ENCODE data around the gene IFRD2.
A peak's percentile ranks its signal among the peaks of the same experiment; 100 is the strongest.
"Not testable (repeated sequence)": the region's sequence is repeated elsewhere in the genome, so short reads cannot be mapped to it uniquely, and the experiment has no call there.

Gene IFRD2

DNA sequence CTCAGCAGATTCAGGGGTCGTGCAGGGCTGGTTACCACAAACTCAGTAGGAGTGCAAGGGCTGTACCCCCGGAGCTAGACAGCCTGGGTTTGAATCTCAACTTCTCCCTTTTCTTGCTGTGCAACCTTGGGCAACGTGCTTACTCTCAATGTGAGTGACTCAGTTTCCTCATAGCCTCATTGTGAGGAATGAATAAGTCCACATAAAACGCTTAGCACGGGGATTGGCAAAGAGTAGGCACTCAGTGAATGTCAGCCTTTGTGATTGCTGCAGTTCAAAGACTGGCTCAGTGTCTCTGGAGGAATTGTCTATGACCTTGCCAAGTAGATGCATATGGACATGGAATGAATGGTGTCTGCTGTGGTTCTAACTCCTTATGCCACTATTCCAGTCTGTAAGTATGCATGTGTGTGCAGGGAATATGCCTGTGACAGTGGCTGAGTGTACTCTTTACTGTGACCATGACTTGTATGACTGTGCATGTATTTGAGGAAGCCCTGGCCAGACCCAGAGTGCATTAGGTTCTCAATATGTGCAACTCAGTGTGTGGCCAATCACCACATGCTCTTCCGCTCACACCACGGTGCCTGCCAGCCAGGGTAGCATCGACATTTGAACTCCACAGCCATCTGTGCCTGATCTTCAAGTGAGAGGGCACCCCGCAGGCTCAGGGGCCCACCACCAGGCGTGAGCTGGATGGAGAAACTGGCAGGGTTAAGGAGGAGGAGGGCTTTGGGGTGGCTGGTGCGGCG lies 7.9 kb upstream of the IFRD2 start:
- no peak for DNase-seq

DNA sequence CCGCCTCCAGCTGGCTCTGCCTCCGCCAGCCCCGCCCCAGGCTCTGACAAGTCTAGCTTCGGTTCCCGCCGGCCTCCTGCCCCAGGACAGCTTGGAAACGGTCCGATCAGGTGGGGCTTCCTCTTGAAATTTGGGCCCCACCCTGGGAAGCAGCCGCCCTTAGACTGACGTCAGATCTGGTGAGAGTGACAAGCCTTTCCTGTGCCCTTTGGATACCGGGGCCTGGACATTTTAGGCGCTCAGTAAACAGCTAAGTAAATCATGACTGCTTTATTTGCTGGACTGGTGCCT lies 7.4 kb upstream of the IFRD2 start:
- no peak for DNase-seq

DNA sequence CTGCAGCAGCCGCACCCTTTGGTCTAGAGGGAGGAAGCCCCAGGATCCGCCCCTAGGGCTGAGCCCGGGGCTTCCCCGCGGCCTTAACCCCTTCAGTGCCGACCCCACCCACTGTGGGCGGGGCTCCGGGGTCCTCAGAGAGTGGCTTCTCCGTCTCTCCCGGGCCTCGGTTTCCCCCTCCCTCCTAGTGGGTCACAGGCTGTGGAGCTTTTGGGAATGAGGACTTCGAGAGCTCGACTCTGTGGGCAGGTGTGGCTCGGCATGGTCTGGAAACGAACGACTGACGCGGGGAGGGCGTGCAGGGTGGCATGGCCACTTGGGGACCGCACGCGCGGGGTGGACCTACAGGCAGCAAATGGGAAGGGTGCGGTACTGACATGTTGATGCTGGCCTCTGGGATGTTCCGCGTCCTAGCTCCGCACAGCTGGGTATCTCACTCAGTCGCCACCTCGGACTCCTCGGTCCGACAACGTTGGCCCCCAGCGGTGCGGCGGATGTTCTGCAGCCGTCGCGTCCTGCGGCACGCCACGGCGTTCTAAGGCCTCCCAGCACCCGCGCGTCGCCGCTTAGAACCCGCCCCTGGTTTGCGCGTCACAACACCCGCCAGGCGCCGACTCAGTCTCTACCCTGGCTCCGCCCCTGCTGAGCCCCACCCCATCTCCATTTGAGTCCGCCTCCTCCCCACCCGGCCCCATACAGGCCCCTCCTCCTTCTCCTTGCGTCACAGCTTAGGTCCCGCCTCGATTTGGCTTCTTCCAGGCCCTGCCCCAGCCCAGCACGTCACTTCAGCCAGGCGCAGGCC lies 6.8 kb upstream of the IFRD2 start, which contains the start of the genes HYAL3 and NAA80:
Gene HYAL3, minus strand, starts transcription at position 570 of the 802 bp plus-strand sequence. CDS start 3,803 bp downstream, outside the sequence.
Gene NAA80, minus strand, starts transcription at position 570 of the 802 bp plus-strand sequence. CDS start 1,942 bp downstream, outside the sequence.
- peak; percentile 92 for DNase-seq

DNA sequence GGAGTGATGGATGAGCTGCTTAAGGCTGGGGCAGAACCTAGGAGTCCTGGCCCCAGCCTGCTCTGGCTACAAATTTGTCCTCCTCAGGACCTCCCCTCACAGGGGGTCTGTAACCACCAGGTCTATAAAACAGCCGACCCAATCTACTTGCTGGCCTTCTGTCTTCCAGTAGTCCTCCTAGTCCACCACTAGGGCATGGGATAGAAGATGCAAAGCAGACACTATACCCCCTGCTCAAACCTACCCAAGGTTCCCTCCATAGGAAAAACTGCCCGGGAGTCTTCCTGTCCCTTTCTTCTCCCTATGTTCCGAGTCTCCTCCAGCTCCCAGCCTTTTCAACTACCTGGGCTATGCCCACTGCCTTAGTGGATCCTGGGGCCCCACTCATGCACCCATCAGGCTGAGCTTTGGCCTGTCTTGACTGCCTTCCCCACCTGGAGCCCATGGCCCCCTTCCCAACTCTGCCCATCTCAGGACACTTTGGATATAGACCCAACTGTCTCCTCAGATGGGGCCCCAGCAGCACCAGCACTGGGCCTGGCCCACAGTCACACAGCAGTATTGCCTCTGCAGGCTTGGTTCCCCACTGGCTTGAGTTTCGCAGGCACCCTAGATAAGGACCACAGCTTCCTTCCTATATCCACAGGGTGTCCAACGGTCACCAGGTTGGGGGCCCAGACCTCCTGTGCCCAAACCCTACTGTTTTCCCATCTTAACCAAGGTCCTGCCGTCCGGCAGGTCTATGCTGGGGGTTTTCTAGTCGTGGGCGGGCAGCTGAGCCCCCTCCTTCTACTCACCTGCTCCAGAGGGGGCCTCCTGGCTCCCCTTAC lies 5.9 kb upstream of the IFRD2 start:
- no peak for DNase-seq

DNA sequence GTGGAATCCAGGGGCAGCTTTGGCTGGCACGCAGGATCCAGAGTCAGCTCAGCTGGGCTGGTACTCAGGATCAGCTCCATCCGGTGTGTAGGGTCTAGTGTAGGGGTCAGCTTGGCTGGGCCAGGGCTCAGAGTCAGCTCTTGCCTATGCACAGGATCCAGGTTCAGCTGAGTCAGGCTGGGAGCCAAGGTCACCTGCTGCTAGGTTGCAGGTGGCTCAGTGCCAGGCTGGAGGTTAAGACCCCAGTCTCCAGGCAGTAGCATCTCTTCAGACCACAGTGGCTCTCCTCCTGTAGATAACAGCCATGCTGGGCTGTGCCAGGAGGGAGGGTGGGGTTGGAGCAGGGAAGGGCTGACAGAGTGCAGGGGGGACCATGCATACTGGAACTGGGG lies 5.2 kb upstream of the IFRD2 start:
- DNase-seq: no peak

DNA sequence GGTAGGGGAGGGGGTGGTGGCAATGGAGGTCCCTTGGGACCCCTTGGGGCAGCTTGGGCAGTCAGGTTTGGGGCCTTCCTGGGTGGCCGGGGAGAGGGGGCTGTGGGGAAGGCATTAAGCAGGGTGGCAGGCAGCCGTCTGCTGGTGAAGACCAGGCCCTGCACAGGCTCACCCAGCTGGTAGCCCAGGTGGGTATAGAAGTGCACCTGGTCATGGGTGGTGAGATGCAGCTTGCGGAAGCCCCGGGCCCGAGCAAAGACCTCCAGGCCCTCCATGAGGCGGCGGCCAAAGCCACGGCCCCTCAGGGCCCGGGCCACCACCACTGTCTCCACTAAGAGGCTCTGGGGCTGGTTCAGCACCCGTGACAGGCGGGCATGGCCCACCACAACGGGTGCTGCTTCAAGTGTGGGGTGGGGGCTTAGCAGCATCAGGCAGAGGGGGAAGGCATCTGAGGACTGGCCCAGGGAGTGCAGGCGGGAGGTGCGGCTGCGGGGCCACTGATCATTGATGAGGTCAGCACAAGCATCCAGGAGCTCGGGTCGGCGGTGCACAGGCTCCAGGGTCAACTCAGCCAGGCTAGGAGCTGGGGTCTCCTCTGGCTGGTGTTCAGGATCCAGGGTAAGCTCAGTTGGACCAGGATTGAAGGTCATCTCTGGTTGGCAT lies 4.6 kb upstream of the IFRD2 start:
- no peak for DNase-seq

DNA sequence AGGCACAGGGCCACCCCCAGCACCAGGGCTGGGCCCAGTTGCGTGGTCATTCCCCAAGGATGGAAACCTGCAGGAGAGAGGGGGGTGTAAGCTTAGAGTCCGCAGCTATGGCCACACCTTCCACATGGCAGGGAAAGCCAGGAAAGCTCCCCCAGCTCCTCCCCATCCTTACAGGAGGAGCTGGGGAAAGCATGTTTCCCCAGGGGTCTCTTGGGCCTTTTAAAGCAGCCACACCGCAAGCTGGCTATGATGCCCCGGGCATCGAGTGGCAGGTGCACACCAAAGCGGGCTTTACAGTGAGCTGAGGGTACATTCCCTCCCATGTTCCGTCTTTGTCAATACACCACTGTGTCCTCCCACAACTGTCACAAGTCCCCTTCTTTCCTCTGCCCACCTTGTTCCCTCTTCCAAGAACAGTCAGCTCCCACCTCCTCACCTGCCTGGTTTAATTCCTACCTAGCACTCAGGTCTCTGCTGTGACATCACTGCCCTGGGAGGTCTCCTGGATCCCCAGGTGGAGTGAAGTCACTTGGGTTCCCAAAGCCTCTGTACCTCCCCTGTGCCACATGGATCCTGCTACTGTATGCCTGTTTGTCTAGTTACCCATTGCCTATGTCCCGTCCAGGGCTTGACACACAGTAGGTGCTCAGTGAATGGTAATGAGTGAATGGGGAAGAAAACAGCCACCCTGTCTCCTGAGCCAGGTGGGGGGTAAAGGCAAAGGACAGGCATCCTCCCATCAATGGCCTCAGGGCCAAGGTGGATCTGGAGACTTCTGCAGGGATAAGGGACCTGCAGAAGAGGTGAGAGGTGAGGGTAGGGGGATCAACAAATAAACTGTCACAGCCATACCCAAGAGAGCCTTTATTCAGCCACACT lies 3.6 kb upstream of the IFRD2 start:
- DNase-seq: no peak

DNA sequence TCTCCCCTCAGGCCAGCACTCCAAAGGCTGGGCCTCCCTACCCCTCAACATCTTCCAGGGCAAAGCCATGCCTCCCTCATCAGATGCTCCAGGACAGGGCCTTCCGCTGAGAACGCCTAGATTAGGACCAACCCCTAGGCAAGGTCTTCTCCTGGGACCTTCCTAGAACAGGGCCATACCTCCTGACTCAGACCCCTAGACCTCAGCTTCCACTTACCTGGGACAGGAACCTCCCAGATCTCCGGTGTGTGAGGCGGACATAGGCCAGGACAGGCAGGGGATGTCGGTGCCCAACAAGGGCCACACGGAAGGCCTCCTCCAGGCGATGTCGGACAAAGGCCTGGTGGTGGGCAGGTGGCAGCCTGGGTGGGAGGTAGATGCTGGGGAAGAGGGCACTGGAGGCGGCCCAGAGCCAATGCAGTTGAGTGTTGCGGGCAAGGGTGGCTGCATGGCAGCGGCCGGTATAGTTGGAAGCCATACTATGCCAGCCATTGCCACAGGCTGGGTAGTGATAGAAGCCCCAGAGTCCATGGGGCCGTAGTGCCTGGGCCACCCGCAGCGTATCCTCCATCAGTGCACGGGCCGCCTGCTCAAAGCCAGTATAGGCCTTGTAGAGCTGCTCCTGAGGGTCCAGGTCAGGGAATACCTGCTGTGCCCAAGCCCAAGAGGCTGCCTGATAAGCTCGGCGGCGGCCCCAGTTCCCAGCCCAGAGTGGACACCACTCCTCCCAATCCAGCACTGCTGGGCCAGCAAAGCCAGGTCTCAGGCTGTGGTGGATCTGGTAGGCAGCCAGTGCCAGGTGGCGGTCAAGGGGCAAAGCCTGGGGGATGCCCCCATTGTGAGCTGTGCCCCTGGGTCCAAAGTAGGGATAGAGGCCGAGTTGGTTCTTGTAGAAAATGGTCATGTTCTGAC lies 2.5 kb upstream of the IFRD2 start:
- no peak for DNase-seq

DNA sequence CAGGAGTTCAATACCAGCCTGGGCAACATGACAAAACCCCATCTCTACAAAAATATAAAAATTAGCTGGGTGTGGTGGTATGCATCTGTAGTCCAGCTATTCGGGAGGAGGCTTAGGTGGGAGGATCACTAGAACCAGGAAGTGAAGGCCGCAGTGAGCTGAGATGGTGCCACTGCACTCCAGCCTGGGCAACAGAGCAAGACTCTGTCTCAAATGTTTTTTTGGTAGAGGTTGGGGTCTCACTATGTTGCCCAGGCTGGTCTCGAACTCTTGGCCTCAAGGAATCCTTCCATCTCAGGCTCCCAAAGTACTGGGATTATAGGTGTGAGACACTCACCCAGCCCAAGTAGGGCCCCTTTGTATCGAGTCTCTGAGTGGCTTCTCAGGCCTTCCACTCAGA lies 1.9 kb upstream of the IFRD2 start:
- DNase-seq: no peak

DNA sequence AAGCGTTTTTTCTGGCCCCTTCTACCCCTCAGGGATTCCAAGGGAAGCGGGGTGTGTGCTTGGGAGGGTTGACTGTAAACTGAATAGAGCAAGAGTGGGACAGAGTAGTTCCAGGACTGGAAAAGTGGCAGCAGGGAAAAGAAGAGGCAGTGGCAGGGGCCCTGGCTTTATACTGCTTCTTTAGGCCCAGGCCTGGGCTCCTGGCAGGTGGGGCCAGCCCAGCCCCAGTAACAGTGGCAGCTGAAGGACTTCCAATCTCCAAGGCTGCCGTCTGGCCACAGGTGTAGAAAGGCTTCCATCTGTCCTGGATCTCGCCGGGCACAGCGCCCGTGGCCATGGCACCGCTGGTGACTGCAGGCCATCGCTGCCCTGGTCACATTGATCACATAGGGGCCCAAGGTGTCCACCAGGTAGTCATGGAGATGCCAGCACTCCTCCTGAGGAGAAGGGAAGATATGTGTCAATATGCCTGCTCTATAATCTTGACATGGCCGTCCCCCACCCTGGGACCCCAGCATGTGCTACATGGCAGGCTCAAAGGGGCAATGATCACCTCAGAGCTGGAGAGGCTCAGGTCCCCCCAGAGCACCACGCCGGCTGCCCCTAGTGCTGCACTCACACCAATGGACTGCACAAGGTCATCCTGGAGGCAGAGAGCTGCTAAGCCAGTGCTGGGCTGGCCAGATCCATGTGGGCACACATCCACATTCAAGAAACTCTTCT lies 1.0 kb upstream of the IFRD2 start:
- no peak for DNase-seq

DNA sequence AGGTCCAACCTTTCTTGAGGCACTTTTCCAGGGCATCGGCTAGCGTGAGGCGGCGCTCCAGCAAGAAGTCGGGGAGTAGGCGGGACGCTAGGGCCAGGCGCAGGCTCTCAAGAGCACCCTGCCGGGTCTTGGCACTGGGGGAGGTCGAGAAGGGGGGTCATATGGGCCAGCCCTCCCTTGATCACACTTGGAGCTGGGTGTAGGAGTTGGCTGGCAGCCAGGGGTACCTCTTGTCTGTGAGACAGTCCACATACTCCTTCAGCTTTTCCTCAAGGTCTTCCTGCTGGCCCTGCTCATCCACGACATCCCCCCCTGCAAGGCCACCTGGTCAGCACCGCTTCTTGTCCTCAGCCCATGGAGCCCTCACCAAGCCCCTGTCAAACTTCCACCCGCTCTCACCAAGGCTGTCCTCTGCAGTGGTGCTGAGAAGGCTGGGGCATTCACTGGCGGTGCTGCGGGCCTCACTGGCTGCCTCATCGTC lies 2.0 kb downstream of the IFRD2 start:
- DNase-seq: no peak

DNA sequence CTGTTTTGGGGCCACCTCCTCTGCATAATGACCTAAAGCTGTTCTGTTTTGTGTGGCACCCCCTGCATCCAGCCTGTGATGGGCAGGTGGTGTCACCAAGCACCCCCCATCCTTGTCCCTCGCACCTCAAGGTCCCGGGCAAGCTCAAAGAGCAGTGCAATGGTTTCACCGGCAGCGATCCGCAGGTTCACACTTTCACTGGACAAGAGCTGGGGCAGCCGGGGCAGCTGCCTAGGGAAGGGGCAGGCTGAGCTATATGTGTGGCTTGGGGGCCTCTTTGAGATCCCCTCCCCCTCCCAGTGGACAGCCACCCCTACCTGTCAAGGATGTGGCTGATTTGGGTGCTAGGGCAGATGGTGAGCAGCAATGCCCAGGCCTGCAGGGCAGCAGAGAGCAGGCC lies 3.1 kb downstream of the IFRD2 start:
- no peak for DNase-seq

DNA sequence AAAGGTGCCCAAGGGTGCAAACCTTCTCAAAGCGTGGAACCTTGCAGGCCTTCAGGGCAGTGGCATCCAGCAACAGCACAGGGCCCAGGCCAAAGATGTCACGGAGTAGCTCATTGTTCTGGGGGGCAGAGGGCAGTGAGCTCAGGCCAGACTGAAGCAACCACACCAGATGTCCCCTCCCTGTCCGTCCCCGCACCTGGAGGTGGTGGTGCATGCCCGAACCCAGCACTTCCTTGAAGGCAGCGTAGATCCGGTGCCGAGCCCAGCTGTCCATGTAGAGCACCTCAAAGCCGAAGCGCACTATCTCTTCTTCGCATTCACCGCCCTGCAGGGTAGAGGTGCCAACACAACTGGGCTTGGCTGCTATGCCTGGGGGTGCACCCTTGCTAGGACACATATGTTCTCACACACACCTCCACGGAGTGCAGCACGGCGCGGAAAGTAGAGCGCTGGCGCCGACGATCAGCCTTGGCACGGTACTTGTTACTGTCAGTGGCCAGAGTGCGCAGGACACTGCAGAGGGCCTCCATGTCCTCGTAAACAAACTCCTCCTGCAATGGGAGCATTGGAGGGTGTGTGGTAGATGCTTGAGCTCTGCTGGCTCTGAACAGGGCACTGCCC lies 3.7 kb downstream of the IFRD2 start:
- no peak for DNase-seq

DNA sequence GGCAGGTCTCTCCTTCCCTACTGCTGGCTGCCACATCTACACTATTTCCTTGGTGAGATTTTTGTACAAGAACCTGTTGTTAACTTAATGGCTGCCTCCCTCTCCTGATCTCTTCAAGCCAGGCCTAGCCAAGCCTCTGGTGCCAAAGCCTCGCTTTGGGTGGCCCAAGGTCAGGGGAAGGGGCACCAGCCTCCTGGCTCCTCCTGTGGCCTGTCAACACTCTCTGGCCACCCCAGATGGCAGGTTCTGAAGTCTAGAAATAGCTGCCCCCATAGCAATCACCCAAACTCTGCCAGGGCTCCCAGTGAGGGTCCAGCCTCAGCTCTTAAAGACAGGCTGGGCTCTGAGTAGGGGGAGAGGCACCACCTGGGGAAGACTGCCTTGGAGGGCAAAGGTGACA lies 5.0 kb downstream of the IFRD2 start:
- DNase-seq: no peak

DNA sequence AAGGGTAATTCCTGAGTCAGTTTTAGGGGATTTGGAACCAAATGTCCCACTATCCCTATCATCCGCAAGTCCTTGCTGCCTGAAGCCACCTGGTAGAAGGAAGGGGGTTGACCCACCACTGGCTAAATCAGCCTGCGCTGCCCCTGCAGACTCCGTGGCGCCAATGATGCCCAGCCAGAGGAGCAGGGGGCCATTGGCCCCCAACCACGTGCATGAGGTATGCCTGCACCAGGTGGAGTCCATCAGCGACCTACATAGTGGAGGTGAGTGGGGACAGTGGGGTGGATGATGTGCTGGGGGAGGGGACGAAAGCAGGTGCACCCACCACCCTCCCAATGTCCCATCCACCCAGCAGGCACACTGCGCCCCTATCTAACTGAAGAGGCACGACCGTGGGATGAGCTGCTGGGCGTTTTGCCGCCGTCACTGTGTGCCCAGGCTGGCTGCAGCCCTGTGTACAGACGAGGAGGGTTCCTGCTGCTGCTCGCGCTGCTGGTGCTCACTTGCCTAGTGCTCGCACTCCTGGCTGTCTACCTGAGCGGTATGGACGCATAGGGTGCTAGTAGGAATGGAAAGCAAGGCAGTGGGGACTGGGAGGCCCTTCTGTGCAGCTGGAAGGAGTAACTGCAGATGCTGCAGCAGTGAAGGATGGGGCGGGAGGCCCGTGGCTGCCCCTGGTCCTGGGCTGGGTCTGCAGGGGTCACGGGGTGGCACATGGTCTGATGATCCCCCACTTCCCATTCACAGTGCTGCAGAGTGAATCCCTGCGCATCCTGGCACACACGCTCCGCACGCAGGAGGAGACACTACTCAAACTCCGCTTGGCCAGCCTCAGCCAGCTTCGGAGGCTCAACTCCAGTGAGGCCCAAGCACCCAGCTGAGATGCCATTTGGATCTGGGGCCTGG lies 5.7 kb downstream of the IFRD2 start:
- no peak for DNase-seq

DNA sequence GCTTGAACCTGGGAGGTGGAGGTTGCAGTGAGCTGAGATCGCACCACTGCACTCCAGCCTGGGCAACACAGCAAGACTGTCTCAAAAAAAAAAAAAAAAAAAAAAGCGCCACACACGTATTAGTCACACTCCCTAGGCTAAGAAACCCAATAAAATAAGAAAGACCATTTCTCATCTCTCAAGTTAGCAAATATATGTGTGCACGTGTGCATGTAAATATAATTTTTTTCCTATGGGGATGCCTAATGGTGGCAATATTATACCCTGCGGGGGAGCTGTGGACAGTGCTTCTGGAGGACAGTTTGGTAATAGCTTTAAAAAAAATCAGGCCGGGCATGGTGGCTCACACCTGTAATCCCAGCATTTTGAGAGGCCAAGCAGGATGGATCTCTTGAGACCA lies 8.1 kb downstream of the IFRD2 start:
- DNase-seq: not testable (repeated sequence)

DNA sequence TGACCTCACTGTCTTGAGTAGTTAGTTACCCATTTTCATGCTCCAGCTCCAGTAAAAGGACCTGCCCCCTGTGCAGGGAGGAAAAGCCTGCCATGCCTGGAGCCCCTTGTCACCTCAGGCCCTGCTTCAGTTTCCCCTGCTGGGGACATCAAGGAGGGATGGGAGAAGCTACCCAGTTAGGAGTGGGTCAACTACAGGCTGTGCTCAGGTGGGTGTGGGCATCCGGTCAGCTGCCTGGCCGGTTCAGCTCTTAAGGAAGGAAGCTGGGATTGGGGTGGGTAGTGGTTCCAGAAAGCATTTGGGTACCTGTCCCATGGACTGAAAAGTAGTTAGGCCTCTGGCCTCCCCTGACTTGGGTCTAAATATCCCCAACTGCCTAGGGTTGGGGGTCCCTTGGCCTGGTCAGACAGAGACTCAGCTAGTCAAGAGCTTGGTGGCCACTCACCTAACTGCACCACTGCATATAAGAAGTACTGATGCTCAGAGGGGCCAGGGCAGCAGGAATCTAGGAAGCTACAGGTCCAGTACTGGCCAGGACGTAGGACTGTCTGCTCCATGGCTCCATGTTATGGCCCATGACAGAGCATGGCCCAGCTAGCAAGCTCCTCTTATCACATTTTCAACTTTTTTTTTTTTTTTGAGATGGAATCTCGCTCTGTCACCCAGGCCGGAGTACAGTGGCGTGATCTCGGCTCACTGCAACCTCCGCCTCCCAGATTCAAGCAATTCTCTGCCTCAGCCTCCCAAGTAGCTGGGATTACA lies 12.8 kb downstream of the IFRD2 start:
- no peak for DNase-seq

DNA sequence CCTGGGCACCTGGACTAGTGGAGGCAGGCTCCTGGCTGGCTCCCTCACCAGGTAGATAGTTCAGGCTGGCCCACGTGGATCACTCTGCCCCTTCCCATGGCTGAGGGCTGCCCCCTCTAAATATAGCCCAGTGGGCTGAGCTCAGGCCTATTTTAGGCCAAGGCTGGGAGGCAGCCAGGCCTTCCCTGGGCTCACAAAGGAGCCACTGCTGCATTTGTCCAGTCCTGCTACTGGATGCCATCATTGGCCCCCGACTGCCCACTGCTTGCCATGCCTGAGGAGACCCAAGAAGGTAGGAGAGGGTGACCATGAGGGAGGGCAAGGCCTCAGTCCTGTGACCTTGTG lies 13.4 kb downstream of the IFRD2 start, which contains the start of gene LSMEM2:
Gene LSMEM2, plus strand, starts transcription at position 208 of the 345 bp plus-strand sequence. Its CDS starts 27 bp downstream, at position 235.
- no peak for DNase-seq
